HCT116 (cell line): ENCODE results near the gene SLC9B2. TPM values are rescaled to one million over a fixed set of nuclear protein-coding genes. Genes with fewer than 3 reads are reported as not detected.

Experiments used
- ATAC-seq: fragments of 200-7000 bp; cut with Tn5 transposase; 2 replicates; pipeline ENCODE4 v1.9.1; 2020; ENCODE audit warnings: mild to moderate bottlenecking, moderate library complexity
- BruUV-seq: library from RNA; stranded (reverse); fragments of 400-500 nt; replicated peaks from 2 replicates; lab custom pipeline; 2021; lab: Mats Ljungman, UMichigan
- CTCF ChIA-PET: fragments of 300-600 bp; sonication (Branson Sonifier 250); formaldehyde crosslinking; loops from one replicate; lab custom pipeline; 2021; ENCODE audit warnings: antibody characterized with exemption; lab: Charles Lee
- POLR2A ChIA-PET: fragments of 300-600, 350-600 bp; sonication (Branson Sonifier 250); formaldehyde crosslinking; loops from one replicate; lab custom pipeline; 2021; ENCODE audit warnings: antibody characterized with exemption; lab: Charles Lee
- RAD21 ChIA-PET, 2 experiments: fragments of 300-600 bp; sonication (Branson Sonifier 250); formaldehyde crosslinking; loops; one replicate each; lab custom pipeline; 2023; ENCODE audit warnings: low total read pairs in 2 of 2; ENCODE audit not compliant: uncharacterized antibody in 2 of 2, unreplicated experiment in 2 of 2, low non-redundant PET in 1 of 2; lab: Charles Lee
- DNase-seq: peaks from one replicate; pipeline ENCODE4 v3.0.0-alpha.2; 2010; ENCODE audit warnings: low read depth, low spot score
- H2AFZ ChIP-seq: fragments of 200-600 bp; shearing (Covaris generic), sonication (generic); 2 replicates; pipeline ENCODE4 v1.6.1; 2017; ENCODE audit warnings: low read depth, mixed run types, mixed read lengths, antibody characterized with exemption, low read length; ENCODE audit not compliant: poor library complexity, severe bottlenecking
- H3K27ac ChIP-seq: 2 replicates; pipeline ENCODE4 v1.5.1; 2012; ENCODE audit warnings: low read depth, low read length
- H3K27me3 ChIP-seq: fragments of 200-600 bp; sonication (generic); 2 replicates; pipeline ENCODE4 v1.6.1; 2016; ENCODE audit warnings: mixed run types, low read length, mixed read lengths; ENCODE audit not compliant: insufficient read depth
- H3K36me3 ChIP-seq, 2 experiments: fragments of 200-500 bp in 1 of 2; fragments of 200-600 bp in 1 of 2; sonication (Bioruptor generic) in 1 of 2; sonication (generic) in 1 of 2; 2 replicates each; pipeline versions ENCODE4 v1.5.1 to v1.6.1; 2014 to 2016; ENCODE audit warnings: low read length in 2 of 2, inconsistent platforms in 1 of 2, mixed read lengths in 1 of 2, mixed run types in 1 of 2; ENCODE audit not compliant: insufficient read depth in 2 of 2, control insufficient read depth in 1 of 2
- H3K4me1 ChIP-seq, 2 experiments: fragments of 200-600 bp in 1 of 2; sonication (generic) in 1 of 2; 2 replicates each; pipeline versions ENCODE4 v1.5.1 to v1.6.1; 2012 to 2017; ENCODE audit warnings: low read length in 2 of 2, inconsistent platforms in 1 of 2, mild to moderate bottlenecking in 1 of 2, mixed read lengths in 1 of 2, mixed run types in 1 of 2, moderate library complexity in 1 of 2; ENCODE audit not compliant: insufficient read depth in 2 of 2, control insufficient read depth in 1 of 2
- H3K4me2 ChIP-seq: fragments of 200-600 bp; sonication (generic); 2 replicates; pipeline ENCODE4 v1.6.1; 2017; ENCODE audit warnings: mixed run types, low read length, mixed read lengths
- H3K4me3 ChIP-seq, 2 experiments: fragments of 200-600 bp in 1 of 2; sonication (generic) in 1 of 2; replicated peaks in 1 of 2; 2 replicates each; pipeline ENCODE4 v1.5.1; 2011 to 2016; ENCODE audit warnings: low read length in 2 of 2, control low read depth in 1 of 2, low read depth in 1 of 2, mild to moderate bottlenecking in 1 of 2, mixed read lengths in 1 of 2, mixed run types in 1 of 2
- H3K79me2 ChIP-seq: fragments of 200-600 bp; sonication (generic); 2 replicates; pipeline ENCODE4 v1.6.1; 2017; ENCODE audit warnings: mild to moderate bottlenecking, mixed run types, low read length, moderate library complexity, mixed read lengths; ENCODE audit not compliant: insufficient read depth
- H3K9ac ChIP-seq: fragments of 200-600 bp; sonication (generic); 2 replicates; pipeline ENCODE4 v1.6.1; 2016; ENCODE audit warnings: low read length, mixed read lengths
- H3K9me2 ChIP-seq: fragments of 200-600 bp; sonication (generic), shearing (Covaris generic); 2 replicates; pipeline ENCODE4 v1.6.1; 2017; ENCODE audit warnings: mixed run types, mild to moderate bottlenecking, moderate library complexity; ENCODE audit not compliant: insufficient read depth
- H3K9me3 ChIP-seq, 2 experiments: fragments of 200-500 bp in 1 of 2; fragments of 200-600 bp in 1 of 2; sonication (Bioruptor generic) in 1 of 2; sonication (generic) in 1 of 2; 2 replicates each; pipeline ENCODE4 v1.6.1; 2014 to 2017; ENCODE audit warnings: low read length in 2 of 2, mixed read lengths in 2 of 2, inconsistent platforms in 1 of 2, low read depth in 1 of 2, mild to moderate bottlenecking in 1 of 2, mixed run types in 1 of 2, moderate library complexity in 1 of 2; ENCODE audit not compliant: control insufficient read depth in 1 of 2, insufficient read depth in 1 of 2
- H4K20me1 ChIP-seq: fragments of 200-600 bp; sonication (generic), shearing (Covaris generic); 2 replicates; pipeline ENCODE4 v1.6.1; 2017; ENCODE audit warnings: mixed run types, mild to moderate bottlenecking, moderate library complexity; ENCODE audit not compliant: insufficient read depth
- ATF3 ChIP-seq: IDR thresholded peaks from 2 replicates; pipeline ENCODE4 v1.6.1; 2012
- CBX3 ChIP-seq: IDR thresholded peaks from 2 replicates; pipeline ENCODE4 v1.6.1; 2012; ENCODE audit warnings: low read depth
- CEBPB ChIP-seq: IDR thresholded peaks from 2 replicates; pipeline ENCODE4 v1.6.1; 2012; ENCODE audit warnings: low read depth
- CTCF ChIP-seq, 3 experiments: fragments of 200-600 bp in 1 of 3; sonication (generic) in 1 of 3; IDR thresholded peaks in 2 of 3; conservative IDR thresholded peaks in 1 of 3; 2 replicates each; pipeline ENCODE4 v1.5.1; 2012 to 2017; ENCODE audit warnings: low read depth in 2 of 3, low read length in 2 of 3, antibody characterized with exemption in 1 of 3, borderline replicate concordance in 1 of 3, control low read depth in 1 of 3, mild to moderate bottlenecking in 1 of 3, mixed read lengths in 1 of 3, mixed run types in 1 of 3, moderate library complexity in 1 of 3; ENCODE audit not compliant: insufficient read depth in 1 of 3
- EGR1 ChIP-seq: IDR thresholded peaks from 2 replicates; pipeline ENCODE4 v1.6.1; 2012; ENCODE audit warnings: low read depth
- ELF1 ChIP-seq: IDR thresholded peaks from 2 replicates; pipeline ENCODE4 v1.6.1; 2012; ENCODE audit warnings: low read depth, borderline replicate concordance
- EZH2 ChIP-seq: fragments of 200-600 bp; sonication (generic); IDR thresholded peaks from 2 replicates; pipeline ENCODE4 v1.6.1; 2017; ENCODE audit warnings: antibody characterized with exemption, mixed run types
- EZH2phosphoT487 ChIP-seq: fragments of 200-600 bp; IDR thresholded peaks from 2 replicates; pipeline ENCODE4 v1.6.1; 2018; ENCODE audit warnings: antibody characterized with exemption, borderline replicate concordance
- FOSL1 ChIP-seq: IDR thresholded peaks from 2 replicates; pipeline ENCODE4 v1.6.1; 2012; ENCODE audit warnings: low read depth
- JUND ChIP-seq: IDR thresholded peaks from 2 replicates; pipeline ENCODE4 v1.6.1; 2012
- POLR2A ChIP-seq: IDR thresholded peaks from 2 replicates; pipeline ENCODE4 v1.7.0; 2011; ENCODE audit warnings: borderline replicate concordance; ENCODE audit not compliant: insufficient read depth, insufficient read length; ENCODE audit errors: extremely low read depth
- RAD21 ChIP-seq: IDR thresholded peaks from 2 replicates; pipeline ENCODE4 v1.6.1; 2012; ENCODE audit warnings: low read depth, mild to moderate bottlenecking
- REST ChIP-seq: IDR thresholded peaks from 2 replicates; pipeline ENCODE4 v1.6.1; 2012; ENCODE audit warnings: low read depth
- SIN3A ChIP-seq: IDR thresholded peaks from 2 replicates; pipeline ENCODE4 v1.6.1; 2012; ENCODE audit warnings: low read depth
- SRF ChIP-seq: IDR thresholded peaks from 2 replicates; pipeline ENCODE4 v1.6.1; 2012; ENCODE audit warnings: low read depth
- TCF7L2 ChIP-seq: IDR thresholded peaks from 2 replicates; pipeline ENCODE4 v1.7.0; 2011; ENCODE audit warnings: borderline replicate concordance, inconsistent platforms; ENCODE audit not compliant: insufficient read depth, insufficient read length; ENCODE audit errors: extremely low read depth
- ZBTB33 ChIP-seq: IDR thresholded peaks from 2 replicates; pipeline ENCODE4 v1.6.1; 2011; ENCODE audit warnings: mild to moderate bottlenecking, low read length, moderate library complexity; ENCODE audit not compliant: insufficient replicate concordance; ENCODE audit errors: extremely low read depth
- ZFX ChIP-seq: fragments of 450-650 bp; IDR thresholded peaks from 2 replicates; pipeline ENCODE4 v1.6.1; 2017
- intact Hi-C: fragments of 100-400 bp; cut with micrococcal nuclease; formaldehyde crosslinking; loops from 2 replicates; pipeline ENCODE4 v1.10.0; 2022
- total RNA-seq: library from RNA; stranded (reverse); gene quantifications from one replicate; pipeline ENCODE4 v1.2.1, GENCODE V29; 2021; ENCODE audit not compliant: unreplicated experiment

Gene SLC9B2
- total RNA-seq, 1 experiment from 2014 or later = 18.3 TPM

- ChIA-PET CTCF (interaction anchor here (0.8 kb wide), 1 partner anchor 10 kb away, joined by 3 read pairs; no protein-coding TSS in a partner anchor), POLR2A (interaction anchor here (1.3 kb wide), 1 partner anchor 11 kb away, joined by 4 read pairs; no protein-coding TSS in a partner anchor), RAD21 (no interaction called here)
- intact Hi-C loops = no loop called here
- peak overlapping the region; percentile 65 to 68 for H3K4me3 ChIP-seq
- peak overlapping the region; percentile 90 for H2AFZ ChIP-seq
- TF ChIP-seq CTCF (IDR thresholded peaks at IDR 0.05 in 2 of 3, conservative IDR thresholded peaks at IDR 0.05 in 1 of 3; ENCODE audit: borderline replicate concordance in 1 of 3, insufficient read depth in 1 of 3, low read depth in 2 of 3, low read length in 2 of 3) (no peak), SIN3A (no peak), SRF (no peak), EZH2phosphoT487 (no peak), ATF3 (no peak), EZH2 (no peak), REST (no peak), FOSL1 (no peak), ELF1 (no peak), POLR2A (no peak), JUND (no peak), TCF7L2 (no peak), ZFX (no peak), ZBTB33 (no peak), EGR1 (no peak), RAD21 (no peak), CEBPB (no peak), CBX3 (no peak)
- no peaks in the 10 kb centered on the region for H4K20me1 ChIP-seq
- no peaks in the 10 kb centered on the region for H3K9me3 ChIP-seq
- no peaks in the 10 kb centered on the region for H3K9me2 ChIP-seq
- peaks cover 0 to 4% of the 10 kb centered on the region in 2 experiments; a peak in 1 of 4 replicates for H3K36me3 ChIP-seq
- peak overlapping the region; percentile 85 for H3K27ac ChIP-seq
- no peaks in the 10 kb centered on the region for H3K27me3 ChIP-seq
- peak overlapping the region; percentile 88 for H3K4me2 ChIP-seq
- H3K4me1 ChIP-seq = peaks cover 8 to 25% of the 10 kb centered on the region in 2 experiments; a peak in 3 of 4 replicates
- peak; percentile 8 for ATAC-seq
- H3K9ac ChIP-seq = peak overlapping the region; percentile 88
- H3K79me2 ChIP-seq = peaks cover 44% of the 10 kb centered on the region
- DNase-seq = peak; percentile 1
- TSS peak; percentile 66 for BruUV-seq
Observed at GRCh38 chr4:103075435-103075893, 1.1 kb downstream of the SLC9B2 start.
